ENCODE measurements around the gene UBL4A.

DNA sequence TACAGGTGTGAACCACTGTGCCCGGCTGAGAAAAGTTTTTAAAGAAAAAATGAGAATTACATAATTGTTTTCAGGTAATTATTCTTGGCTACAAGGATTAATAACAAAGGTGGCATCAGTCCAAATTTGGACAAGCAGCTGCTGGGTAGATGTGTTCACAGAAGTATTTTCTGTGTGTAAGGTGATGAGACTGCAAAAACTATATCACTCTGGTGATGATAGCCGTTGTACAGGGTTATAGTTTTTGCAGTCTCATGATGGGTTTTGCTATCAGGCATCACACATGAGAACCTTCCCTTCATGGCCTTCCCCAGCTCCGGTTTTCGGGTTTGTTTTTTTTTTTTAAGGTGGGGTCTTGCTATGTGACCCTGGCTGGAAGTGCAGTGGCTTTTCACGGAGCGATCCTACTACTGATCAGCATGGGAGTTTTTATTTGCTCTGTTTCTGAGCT, 9.1 kb upstream of the UBL4A start:
- TF ChIP-seq HSF4 (CRISPR knock-in tag; IDR thresholded peaks at IDR 0.05; ENCODE audit: borderline replicate concordance) (no peak), USF2 (CRISPR knock-in tag; IDR thresholded peaks at IDR 0.05) (no peak), CTCF (IDR thresholded peaks at IDR 0.05 in 2 of 3, conservative IDR thresholded peaks at IDR 0.05 in 1 of 3; ENCODE audit: insufficient read depth in 2 of 3, low read depth in 1 of 3, low read length in 3 of 3) (no peak), TEAD4 (IDR thresholded peaks at IDR 0.05; ENCODE audit: low read length) (peak; percentile 77), TEAD4 (CRISPR knock-in tag; IDR thresholded peaks at IDR 0.05; ENCODE audit: borderline replicate concordance) (no peak), CBX3 (IDR thresholded peaks at IDR 0.05; ENCODE audit: borderline replicate concordance in 1 of 2, low read length in 2 of 2) (0 out of 3 replicates have a peak, but pooled peaks of 1 of the 2 experiments have one; percentile 25), E2F1 (CRISPR knock-in tag; IDR thresholded peaks at IDR 0.05) (no peak)
